Loucy (cell line): ENCODE measurements around the gene CYP4V2.

Source experiments
- H2AFZ ChIP-seq: fragments of 200-600 bp; sonication (generic); 2 replicates; pipeline ENCODE4 v1.6.0; 2016; ENCODE audit warnings: antibody characterized with exemption, mild to moderate bottlenecking, low read length, moderate library complexity
- H3F3A ChIP-seq: fragments of 200-600 bp; 2 replicates; pipeline ENCODE4 v1.6.0; 2016; ENCODE audit warnings: antibody characterized with exemption, low read depth, mild to moderate bottlenecking
- H3K27me3 ChIP-seq: fragments of 200-600 bp; sonication (generic); 2 replicates; pipeline ENCODE4 v1.6.1; 2014; ENCODE audit warnings: low read length, mild to moderate bottlenecking; ENCODE audit not compliant: insufficient read depth, poor library complexity, severe bottlenecking
- H3K36me3 ChIP-seq: fragments of 200-600 bp; sonication (generic); 2 replicates; pipeline ENCODE4 v1.6.1; 2016; ENCODE audit warnings: low read length; ENCODE audit not compliant: insufficient read depth
- H3K4me1 ChIP-seq: fragments of 200-600 bp; sonication (generic); 2 replicates; pipeline ENCODE4 v1.5.1; 2014; ENCODE audit warnings: low read length, mild to moderate bottlenecking; ENCODE audit not compliant: insufficient read depth, poor library complexity, severe bottlenecking
- H3K4me2 ChIP-seq: fragments of 200-600 bp; sonication (generic); 2 replicates; pipeline ENCODE4 v1.6.0; 2014; ENCODE audit warnings: antibody characterized with exemption, low read length, low read depth, mild to moderate bottlenecking; ENCODE audit not compliant: poor library complexity, severe bottlenecking
- H3K4me3 ChIP-seq: fragments of 200-600 bp; sonication (generic); 2 replicates; pipeline ENCODE4 v1.5.1; 2014; ENCODE audit warnings: low read length, mild to moderate bottlenecking, mixed read lengths; ENCODE audit not compliant: poor library complexity, severe bottlenecking
- H3K79me2 ChIP-seq: fragments of 200-600 bp; sonication (generic); 2 replicates; pipeline ENCODE4 v1.6.1; 2014; ENCODE audit warnings: low read length; ENCODE audit not compliant: insufficient read depth
- H3K9ac ChIP-seq: fragments of 200-600 bp; sonication (generic); 2 replicates; pipeline ENCODE4 v1.6.0; 2014; ENCODE audit warnings: mild to moderate bottlenecking, low read depth, low read length, moderate library complexity; ENCODE audit not compliant: poor library complexity, severe bottlenecking
- H3K9me2 ChIP-seq: fragments of 200-600 bp; sonication (generic); replicated peaks from 2 replicates; pipeline ENCODE4 v1.6.1; 2016; ENCODE audit warnings: low read depth, low read length, mixed read lengths
- H3K9me3 ChIP-seq: fragments of 200-600 bp; sonication (generic); 2 replicates; pipeline ENCODE4 v1.6.1; 2014; ENCODE audit warnings: mild to moderate bottlenecking, antibody characterized with exemption, low read length, low read depth; ENCODE audit not compliant: insufficient read depth
- H4K20me1 ChIP-seq: fragments of 200-600 bp; sonication (generic); 2 replicates; pipeline ENCODE4 v1.6.0; 2014; ENCODE audit warnings: antibody characterized with exemption, low read length, mild to moderate bottlenecking; ENCODE audit not compliant: insufficient read depth, poor library complexity, severe bottlenecking
- CTCF ChIP-seq: fragments of 200-600 bp; sonication (generic); conservative IDR thresholded peaks from 2 replicates; pipeline ENCODE4 v1.5.1; 2014; ENCODE audit warnings: mild to moderate bottlenecking, antibody characterized with exemption, low read length
- EZH2phosphoT487 ChIP-seq: fragments of 200-600 bp; IDR thresholded peaks from 2 replicates; pipeline ENCODE4 v1.6.1; 2018; ENCODE audit warnings: antibody characterized with exemption, mild to moderate bottlenecking, moderate library complexity, borderline replicate concordance

CYP4V2 gene

GRCh38 chr4:186226521-186227189 lies 35.3 kb downstream of the CYP4V2 start:
- Histone ChIP-seq H3K9me2 (no peaks in the 10 kb centered on the region), H3K79me2 (no peaks in the 10 kb centered on the region), H3K36me3 (no peaks in the 10 kb centered on the region), H4K20me1 (no peaks in the 10 kb centered on the region), H3K4me1 (no peaks in the 10 kb centered on the region), H3K27me3 (no peaks in the 10 kb centered on the region), H3K4me3 (no peak overlapping the region), H3K4me2 (no peak overlapping the region), H2AFZ (no peak overlapping the region), H3F3A (no peaks in the 10 kb centered on the region), H3K9me3 (no peaks in the 10 kb centered on the region; the same call in 1 of the 2 replicates), H3K9ac (no peak overlapping the region)
- no peak for TF ChIP-seq EZH2phosphoT487
- TF ChIP-seq CTCF = no peak

GRCh38 chr4:186227221-186227620 lies 35.9 kb downstream of the CYP4V2 start, which contains the start of gene KLKB1:
Gene KLKB1, plus strand, starts transcription at chr4:186227507. Its CDS starts 689 bp downstream, at chr4:186228196.
- Histone ChIP-seq H3F3A (no peaks in the 10 kb centered on the region), H3K9me3 (no peaks in the 10 kb centered on the region; the same call in 1 of the 2 replicates), H3K9ac (no peak within 1 kb of the TSS), H3K4me2 (no peak within 1 kb of the TSS), H3K9me2 (no peaks in the 10 kb centered on the region), H3K4me3 (no peak within 1 kb of the TSS), H3K79me2 (no peaks in the 10 kb centered on the region), H2AFZ (no peak within 1 kb of the TSS), H4K20me1 (no peaks in the 10 kb centered on the region), H3K27me3 (no peaks in the 10 kb centered on the region), H3K36me3 (no peaks in the 10 kb centered on the region), H3K4me1 (no peaks in the 10 kb centered on the region)
- no peak for TF ChIP-seq EZH2phosphoT487
- no peak for TF ChIP-seq CTCF

- no peaks in the 10 kb centered on the region for H3F3A ChIP-seq
- H3K9me3 ChIP-seq = no peaks in the 10 kb centered on the region; the same call in 1 of the 2 replicates
- H3K4me2 ChIP-seq = no peak overlapping the region
- no peaks in the 10 kb centered on the region for H3K27me3 ChIP-seq
- no peak for TF ChIP-seq EZH2phosphoT487
- TF ChIP-seq CTCF = no peak
- no peaks in the 10 kb centered on the region for H3K36me3 ChIP-seq
- no peaks in the 10 kb centered on the region for H3K79me2 ChIP-seq
- H2AFZ ChIP-seq = no peak overlapping the region
- no peaks in the 10 kb centered on the region for H3K9me2 ChIP-seq
- H3K4me1 ChIP-seq = no peaks in the 10 kb centered on the region
- H3K4me3 ChIP-seq = no peak overlapping the region
- H4K20me1 ChIP-seq = no peaks in the 10 kb centered on the region
- H3K9ac ChIP-seq = no peak overlapping the region
Measured at GRCh38 chr4:186227744-186228513, 36.6 kb downstream of the CYP4V2 start.
